Fibroblast of pulmonary artery (primary cell): ENCODE data around the gene SEMA4C.
A peak's percentile ranks its signal among the peaks of the same experiment; 100 is the strongest.

Source experiments
- DNase-seq: peaks from one replicate; pipeline ENCODE4 v3.0.0-alpha.2; 2010; ENCODE audit warnings: low read depth
- H3K4me3 ChIP-seq: replicated peaks from 2 replicates; pipeline ENCODE4 v1.5.1; 2011; ENCODE audit warnings: low read depth, mild to moderate bottlenecking, control low read depth, low read length, moderate library complexity
- CTCF ChIP-seq: IDR thresholded peaks from 2 replicates; pipeline ENCODE4 v1.5.1; 2011; ENCODE audit warnings: mild to moderate bottlenecking, control low read depth, low read length, inconsistent platforms; ENCODE audit errors: missing control alignments

SEMA4C gene

GRCh38 chr2:96913398-96914202 is 43.7 kb upstream of the SEMA4C start:
- TF ChIP-seq CTCF: no peak
- no peak overlapping the region for H3K4me3 ChIP-seq
- DNase-seq: no peak

GRCh38 chr2:96913117-96913397 is 43.2 kb upstream of the SEMA4C start:
- DNase-seq: no peak
- H3K4me3 ChIP-seq: no peak overlapping the region
- TF ChIP-seq CTCF: no peak

- no peak for TF ChIP-seq CTCF
- DNase-seq: no peak
- no peak overlapping the region for H3K4me3 ChIP-seq
These were observed 42.7 kb upstream of the SEMA4C start for GRCh38 chr2:96912346-96913116.

- no peak overlapping the region for H3K4me3 ChIP-seq
- TF ChIP-seq CTCF: no peak
- DNase-seq: no peak
These were observed 39.7 kb upstream of the SEMA4C start for GRCh38 chr2:96909611-96910021.

GRCh38 chr2:96907115-96908041 is 37.5 kb upstream of the SEMA4C start:
- TF ChIP-seq CTCF: no peak
- no peak overlapping the region for H3K4me3 ChIP-seq
- peak; percentile 28 for DNase-seq

GRCh38 chr2:96906729-96907114 is 36.8 kb upstream of the SEMA4C start:
- H3K4me3 ChIP-seq: no peak overlapping the region
- TF ChIP-seq CTCF: no peak
- DNase-seq: no peak
